Measurements from ENCODE around the gene FAM120B.

The FAM120B gene

DNA sequence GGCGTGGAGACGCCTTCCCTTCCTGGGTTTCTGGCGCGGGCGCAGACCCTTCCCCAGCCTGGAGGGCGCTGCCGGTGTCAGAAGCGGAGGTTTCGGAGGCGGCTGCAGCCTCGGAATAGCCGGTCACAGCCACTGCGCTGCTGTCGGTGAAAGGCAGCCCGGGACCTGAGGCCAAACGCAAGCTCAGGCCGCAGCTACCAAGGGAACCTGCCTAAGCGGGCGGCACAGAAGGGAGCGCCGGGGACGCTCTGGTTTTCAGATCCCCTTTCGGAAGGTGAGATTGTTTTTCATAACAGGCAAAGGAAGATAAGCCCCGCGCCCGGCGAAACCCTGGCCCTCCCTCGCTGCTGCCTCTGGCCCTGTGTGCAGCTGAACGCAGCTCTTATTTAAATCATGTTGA lies 116.5 kb downstream of the FAM120B start:
- H3K4me1 ChIP-seq (ENCODE audit: insufficient read depth, low read length, severe bottlenecking) = no peaks in the 10 kb centered on the region
- no peak overlapping the region for H2AFZ ChIP-seq (ENCODE audit: low read length)
- H3K9me2 ChIP-seq (ENCODE audit: low read depth, low read length) = no peaks in the 10 kb centered on the region
- no peak overlapping the region for H3K9ac ChIP-seq (ENCODE audit: low read length)
- H3F3A ChIP-seq (ENCODE audit: insufficient read depth, low read length) = no peaks in the 10 kb centered on the region
- no peaks in the 10 kb centered on the region for H3K9me3 ChIP-seq (ENCODE audit: low read length)
- H3K27ac ChIP-seq (ENCODE audit: low read depth, low read length, poor library complexity, severe bottlenecking) = no peak overlapping the region
- H3K36me3 ChIP-seq (ENCODE audit: insufficient read depth, low read length) = no peaks in the 10 kb centered on the region
- no peaks in the 10 kb centered on the region for H3K79me2 ChIP-seq (ENCODE audit: insufficient read depth, low read length)
- no peak for TF ChIP-seq EZH2 (IDR thresholded peaks at IDR 0.05; ENCODE audit: borderline replicate concordance, low read length)
- TF ChIP-seq, protein P1, sequence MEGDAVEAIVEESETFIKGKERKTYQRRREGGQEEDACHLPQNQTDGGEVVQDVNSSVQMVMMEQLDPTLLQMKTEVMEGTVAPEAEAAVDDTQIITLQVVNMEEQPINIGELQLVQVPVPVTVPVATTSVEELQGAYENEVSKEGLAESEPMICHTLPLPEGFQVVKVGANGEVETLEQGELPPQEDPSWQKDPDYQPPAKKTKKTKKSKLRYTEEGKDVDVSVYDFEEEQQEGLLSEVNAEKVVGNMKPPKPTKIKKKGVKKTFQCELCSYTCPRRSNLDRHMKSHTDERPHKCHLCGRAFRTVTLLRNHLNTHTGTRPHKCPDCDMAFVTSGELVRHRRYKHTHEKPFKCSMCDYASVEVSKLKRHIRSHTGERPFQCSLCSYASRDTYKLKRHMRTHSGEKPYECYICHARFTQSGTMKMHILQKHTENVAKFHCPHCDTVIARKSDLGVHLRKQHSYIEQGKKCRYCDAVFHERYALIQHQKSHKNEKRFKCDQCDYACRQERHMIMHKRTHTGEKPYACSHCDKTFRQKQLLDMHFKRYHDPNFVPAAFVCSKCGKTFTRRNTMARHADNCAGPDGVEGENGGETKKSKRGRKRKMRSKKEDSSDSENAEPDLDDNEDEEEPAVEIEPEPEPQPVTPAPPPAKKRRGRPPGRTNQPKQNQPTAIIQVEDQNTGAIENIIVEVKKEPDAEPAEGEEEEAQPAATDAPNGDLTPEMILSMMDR (IDR thresholded peaks at IDR 0.05; ENCODE audit: low read length) = no peak
- 0 out of 2 replicates have a peak, but pooled peaks cover 9% of the 10 kb centered on the region for H3K27me3 ChIP-seq (ENCODE audit: insufficient read depth, low read length)
- no peaks in the 10 kb centered on the region for H4K20me1 ChIP-seq (ENCODE audit: insufficient read depth, low read length)
- H3K4me3 ChIP-seq (ENCODE audit: low read depth, low read length, poor library complexity, severe bottlenecking) = no peak overlapping the region
- no peak overlapping the region for H3K4me2 ChIP-seq (ENCODE audit: low read length)

DNA sequence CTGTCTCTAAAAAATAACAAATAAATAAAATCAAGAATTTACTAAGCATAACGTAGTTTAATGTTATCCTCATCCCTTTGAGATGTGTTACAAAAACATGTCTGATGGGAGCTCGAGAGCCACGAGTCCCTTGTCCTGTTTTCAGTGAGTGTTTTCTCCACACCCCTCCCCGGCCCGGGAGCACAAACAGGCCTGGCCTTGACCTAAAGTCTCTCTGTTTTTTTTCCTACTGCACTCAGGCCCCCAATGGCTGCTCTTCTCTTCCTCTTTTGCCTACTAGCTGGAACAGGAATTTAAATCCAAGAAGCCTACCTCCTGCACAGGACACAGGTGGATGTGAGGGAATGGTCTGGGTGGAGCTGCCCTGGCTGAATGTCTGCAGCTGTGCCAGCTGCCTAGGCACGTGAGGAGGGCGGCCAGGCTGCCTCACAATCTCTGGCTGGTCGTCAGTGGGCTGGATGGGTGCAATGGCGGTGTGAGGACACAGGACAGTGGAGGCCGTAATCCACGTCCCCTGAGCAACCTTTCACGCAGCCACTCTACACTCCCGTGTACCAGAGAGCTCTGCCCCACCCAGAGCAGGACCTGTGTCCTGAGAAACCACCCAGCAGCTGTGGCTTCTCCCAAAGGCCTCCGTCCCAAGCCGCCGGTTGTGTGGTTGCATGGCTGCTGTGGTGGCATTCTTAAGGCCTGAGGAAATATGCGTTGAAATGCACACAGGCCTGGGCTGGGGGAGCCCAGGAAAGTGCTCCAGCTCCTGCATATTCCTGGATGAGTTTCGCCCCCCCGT lies 117.5 kb downstream of the FAM120B start:
- no peaks in the 10 kb centered on the region for H4K20me1 ChIP-seq (ENCODE audit: insufficient read depth, low read length)
- no peak overlapping the region for H3K27ac ChIP-seq (ENCODE audit: low read depth, low read length, poor library complexity, severe bottlenecking)
- no peak overlapping the region for H3K4me2 ChIP-seq (ENCODE audit: low read length)
- H3K36me3 ChIP-seq (ENCODE audit: insufficient read depth, low read length) = no peaks in the 10 kb centered on the region
- no peaks in the 10 kb centered on the region for H3K9me2 ChIP-seq (ENCODE audit: low read depth, low read length)
- no peak overlapping the region for H3K4me3 ChIP-seq (ENCODE audit: low read depth, low read length, poor library complexity, severe bottlenecking)
- H3K27me3 ChIP-seq (ENCODE audit: insufficient read depth, low read length) = 0 out of 2 replicates have a peak, but pooled peaks cover 9% of the 10 kb centered on the region
- no peaks in the 10 kb centered on the region for H3F3A ChIP-seq (ENCODE audit: insufficient read depth, low read length)
- no peaks in the 10 kb centered on the region for H3K9me3 ChIP-seq (ENCODE audit: low read length)
- no peaks in the 10 kb centered on the region for H3K4me1 ChIP-seq (ENCODE audit: insufficient read depth, low read length, severe bottlenecking)
- no peak overlapping the region for H3K9ac ChIP-seq (ENCODE audit: low read length)
- H2AFZ ChIP-seq (ENCODE audit: low read length) = no peak overlapping the region
- TF ChIP-seq, protein P1 (IDR thresholded peaks at IDR 0.05; ENCODE audit: low read length) = no peak
- no peak for TF ChIP-seq EZH2 (IDR thresholded peaks at IDR 0.05; ENCODE audit: borderline replicate concordance, low read length)
- H3K79me2 ChIP-seq (ENCODE audit: insufficient read depth, low read length) = no peaks in the 10 kb centered on the region

DNA sequence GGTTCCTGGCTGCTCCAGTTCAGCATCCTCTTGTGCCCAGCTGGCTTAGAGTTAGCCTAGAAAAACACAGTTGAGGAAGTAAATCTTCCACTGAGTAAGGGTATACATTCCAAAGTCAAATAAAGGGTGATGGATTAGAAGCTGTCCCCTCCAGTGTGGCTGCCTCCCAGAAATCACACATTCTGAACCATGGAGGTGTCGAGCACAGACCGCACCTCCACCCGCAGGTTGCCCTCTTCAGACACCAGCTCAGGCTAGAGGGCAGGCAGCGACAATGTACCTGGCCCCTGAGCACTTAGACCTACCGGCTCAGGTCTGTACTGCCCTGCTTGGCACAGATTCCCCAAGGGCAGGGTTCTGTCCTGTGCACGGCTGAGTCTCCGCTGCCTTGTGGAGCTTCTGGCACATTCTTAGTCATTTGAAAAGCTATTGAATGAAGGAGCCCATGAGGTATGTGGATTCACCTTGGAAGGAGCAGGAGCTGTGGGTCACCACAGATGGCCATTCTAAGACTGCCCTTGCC lies 118.1 kb downstream of the FAM120B start:
- TF ChIP-seq, protein P1 (IDR thresholded peaks at IDR 0.05; ENCODE audit: low read length) = no peak
- no peak for TF ChIP-seq EZH2 (IDR thresholded peaks at IDR 0.05; ENCODE audit: borderline replicate concordance, low read length)
- H3K36me3 ChIP-seq (ENCODE audit: insufficient read depth, low read length) = no peaks in the 10 kb centered on the region
- H3K4me1 ChIP-seq (ENCODE audit: insufficient read depth, low read length, severe bottlenecking) = no peaks in the 10 kb centered on the region
- no peak overlapping the region for H3K4me2 ChIP-seq (ENCODE audit: low read length)
- 0 out of 2 replicates have a peak, but pooled peaks cover 9% of the 10 kb centered on the region for H3K27me3 ChIP-seq (ENCODE audit: insufficient read depth, low read length)
- no peaks in the 10 kb centered on the region for H3F3A ChIP-seq (ENCODE audit: insufficient read depth, low read length)
- H3K4me3 ChIP-seq (ENCODE audit: low read depth, low read length, poor library complexity, severe bottlenecking) = no peak overlapping the region
- H3K9me2 ChIP-seq (ENCODE audit: low read depth, low read length) = no peaks in the 10 kb centered on the region
- H2AFZ ChIP-seq (ENCODE audit: low read length) = no peak overlapping the region
- H3K9me3 ChIP-seq (ENCODE audit: low read length) = no peaks in the 10 kb centered on the region
- no peaks in the 10 kb centered on the region for H4K20me1 ChIP-seq (ENCODE audit: insufficient read depth, low read length)
- no peaks in the 10 kb centered on the region for H3K79me2 ChIP-seq (ENCODE audit: insufficient read depth, low read length)
- H3K9ac ChIP-seq (ENCODE audit: low read length) = no peak overlapping the region
- no peak overlapping the region for H3K27ac ChIP-seq (ENCODE audit: low read depth, low read length, poor library complexity, severe bottlenecking)
